ENCODE measurements around the gene HPF1.

DNA sequence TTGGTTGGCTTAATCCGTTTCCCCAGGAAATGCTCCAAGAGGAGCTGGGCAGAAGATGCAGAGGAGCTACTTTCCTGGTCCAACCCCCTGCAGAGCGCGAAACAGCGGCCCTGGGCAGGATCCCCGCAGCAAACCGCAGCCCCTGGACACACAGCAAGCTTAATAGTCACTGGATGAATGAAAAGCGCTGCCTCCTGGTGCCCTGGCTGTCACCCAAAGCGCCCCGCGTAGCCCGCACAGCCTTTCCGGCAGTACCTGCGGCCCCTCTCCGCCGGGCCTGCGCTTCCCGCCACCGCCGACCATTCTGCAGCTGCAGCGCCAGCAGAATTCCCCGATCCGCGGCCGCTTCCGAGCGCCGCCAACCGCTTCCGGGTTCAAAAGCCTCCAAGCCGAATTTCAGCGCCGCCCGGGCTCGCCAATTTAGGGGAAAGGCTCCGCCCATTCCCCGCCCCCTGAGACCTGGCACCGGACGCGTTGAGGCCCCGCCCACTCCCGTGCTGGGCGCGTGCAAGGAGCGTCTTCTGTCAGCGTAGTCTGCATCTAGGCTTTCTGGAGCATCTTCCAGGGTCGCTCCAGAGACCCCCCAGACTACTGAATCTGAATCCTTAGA is at the start of gene HPF1:
- TF ChIP-seq, protein P1, sequence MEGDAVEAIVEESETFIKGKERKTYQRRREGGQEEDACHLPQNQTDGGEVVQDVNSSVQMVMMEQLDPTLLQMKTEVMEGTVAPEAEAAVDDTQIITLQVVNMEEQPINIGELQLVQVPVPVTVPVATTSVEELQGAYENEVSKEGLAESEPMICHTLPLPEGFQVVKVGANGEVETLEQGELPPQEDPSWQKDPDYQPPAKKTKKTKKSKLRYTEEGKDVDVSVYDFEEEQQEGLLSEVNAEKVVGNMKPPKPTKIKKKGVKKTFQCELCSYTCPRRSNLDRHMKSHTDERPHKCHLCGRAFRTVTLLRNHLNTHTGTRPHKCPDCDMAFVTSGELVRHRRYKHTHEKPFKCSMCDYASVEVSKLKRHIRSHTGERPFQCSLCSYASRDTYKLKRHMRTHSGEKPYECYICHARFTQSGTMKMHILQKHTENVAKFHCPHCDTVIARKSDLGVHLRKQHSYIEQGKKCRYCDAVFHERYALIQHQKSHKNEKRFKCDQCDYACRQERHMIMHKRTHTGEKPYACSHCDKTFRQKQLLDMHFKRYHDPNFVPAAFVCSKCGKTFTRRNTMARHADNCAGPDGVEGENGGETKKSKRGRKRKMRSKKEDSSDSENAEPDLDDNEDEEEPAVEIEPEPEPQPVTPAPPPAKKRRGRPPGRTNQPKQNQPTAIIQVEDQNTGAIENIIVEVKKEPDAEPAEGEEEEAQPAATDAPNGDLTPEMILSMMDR (IDR thresholded peaks at IDR 0.05; ENCODE audit: insufficient read depth, low read length, poor library complexity, severe bottlenecking) = no peak
- TF ChIP-seq EZH2phosphoT487 (conservative IDR thresholded peaks at IDR 0.05; ENCODE audit: low read length) = no peak

Data from SU-DHL-6 (cell line).